Activated CD4-positive, alpha-beta T cell treated with anti-CD3 and anti-CD28 coated beads for 24 hours (primary cell): ENCODE results near the gene NAALADL2.

Source experiments
- DNase-seq, 2 donors: peaks; one replicate each; pipeline ENCODE4 v3.0.0-alpha.2; 2020; ENCODE audit warnings: low read depth in 2 of 2

NAALADL2 gene

DNA sequence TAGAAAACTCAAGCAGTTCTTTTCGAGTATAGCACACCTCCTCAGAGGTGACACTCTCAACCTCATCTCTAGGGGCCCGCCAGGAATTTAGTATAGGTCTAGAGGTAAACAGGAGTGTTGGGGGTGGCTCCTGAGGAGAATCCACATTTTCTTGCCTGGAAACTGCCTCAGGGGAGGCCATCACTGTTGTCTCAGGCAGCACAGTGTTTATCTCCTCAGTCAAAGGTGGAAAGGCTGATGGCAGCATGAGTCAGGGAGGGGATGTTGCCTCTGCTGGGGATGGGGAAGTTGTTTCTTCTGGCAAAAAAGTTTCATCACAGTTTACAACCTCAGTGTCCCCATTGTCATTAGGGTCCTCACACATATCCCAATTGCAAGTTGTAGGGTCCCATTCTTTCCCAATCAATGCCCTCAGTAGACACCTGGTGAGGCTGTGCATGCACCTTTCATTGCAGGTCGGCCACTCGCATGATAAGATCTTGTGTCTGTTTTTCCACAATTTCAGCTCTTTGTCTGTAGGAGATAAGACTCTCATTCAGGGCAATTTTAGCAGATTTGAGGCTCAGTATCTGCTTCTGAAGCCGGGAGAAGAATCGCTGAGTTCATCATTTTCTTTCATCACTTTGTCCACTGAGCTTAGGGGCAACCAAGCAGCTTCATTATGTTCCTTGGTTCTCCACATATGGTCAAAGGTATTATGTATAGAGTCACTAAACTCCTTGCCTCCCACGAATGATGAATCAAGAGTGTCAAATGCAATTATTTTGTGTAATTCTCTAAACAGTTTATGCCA, 25.8 kb downstream of the NAALADL2 start:
- DNase-seq = no peak

DNA sequence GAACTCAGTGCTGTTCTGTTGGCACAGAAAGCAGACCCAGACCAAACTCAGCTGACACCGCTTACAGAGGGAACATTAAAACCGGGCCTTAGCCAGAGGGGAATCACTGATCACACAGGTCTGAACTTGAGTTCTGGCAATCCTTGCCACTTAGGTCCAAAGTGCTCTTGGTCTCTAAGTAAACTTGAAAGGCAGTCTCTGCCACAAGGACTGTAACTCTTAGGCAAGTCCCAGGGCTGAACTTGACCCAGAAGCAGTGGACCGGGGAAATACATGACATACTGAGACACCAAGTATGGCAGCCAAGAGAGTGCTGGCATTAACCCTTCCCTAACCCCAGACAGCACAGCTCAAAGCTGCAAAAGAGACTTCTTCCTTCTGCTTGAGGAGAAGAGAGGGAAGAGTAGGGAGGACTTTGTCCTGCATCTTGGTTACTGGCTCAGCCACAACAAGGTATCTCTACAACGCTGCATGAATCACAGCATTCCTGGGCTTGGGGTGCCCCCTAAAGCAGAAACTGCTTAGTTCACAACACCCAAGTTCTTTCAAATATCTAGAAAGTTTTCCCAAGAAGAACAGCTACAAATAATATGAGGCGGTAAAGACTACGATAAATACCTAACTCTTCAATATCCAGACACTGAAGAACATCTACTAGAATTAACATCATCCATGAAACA, 32.5 kb downstream of the NAALADL2 start:
- no peak for DNase-seq

DNA sequence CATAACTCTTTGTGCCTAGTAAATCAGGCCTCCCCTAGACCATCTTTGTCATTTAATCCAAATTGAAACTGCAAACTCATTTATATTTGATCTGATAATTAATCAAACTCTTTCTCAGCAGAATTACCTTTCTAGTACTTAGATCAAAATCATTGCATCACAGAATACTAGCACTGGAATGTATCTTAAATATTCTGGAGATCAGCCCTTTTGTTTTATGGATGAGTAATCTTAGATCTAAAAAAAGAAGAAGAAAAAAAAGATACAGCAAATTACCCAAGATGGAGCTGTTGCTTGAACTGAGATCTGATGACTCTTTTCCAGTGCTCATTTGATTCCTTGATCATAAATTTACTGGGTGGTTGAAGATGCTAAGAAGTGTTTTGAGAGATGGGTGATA, 47.9 kb downstream of the NAALADL2 start:
- DNase-seq = no peak

DNA sequence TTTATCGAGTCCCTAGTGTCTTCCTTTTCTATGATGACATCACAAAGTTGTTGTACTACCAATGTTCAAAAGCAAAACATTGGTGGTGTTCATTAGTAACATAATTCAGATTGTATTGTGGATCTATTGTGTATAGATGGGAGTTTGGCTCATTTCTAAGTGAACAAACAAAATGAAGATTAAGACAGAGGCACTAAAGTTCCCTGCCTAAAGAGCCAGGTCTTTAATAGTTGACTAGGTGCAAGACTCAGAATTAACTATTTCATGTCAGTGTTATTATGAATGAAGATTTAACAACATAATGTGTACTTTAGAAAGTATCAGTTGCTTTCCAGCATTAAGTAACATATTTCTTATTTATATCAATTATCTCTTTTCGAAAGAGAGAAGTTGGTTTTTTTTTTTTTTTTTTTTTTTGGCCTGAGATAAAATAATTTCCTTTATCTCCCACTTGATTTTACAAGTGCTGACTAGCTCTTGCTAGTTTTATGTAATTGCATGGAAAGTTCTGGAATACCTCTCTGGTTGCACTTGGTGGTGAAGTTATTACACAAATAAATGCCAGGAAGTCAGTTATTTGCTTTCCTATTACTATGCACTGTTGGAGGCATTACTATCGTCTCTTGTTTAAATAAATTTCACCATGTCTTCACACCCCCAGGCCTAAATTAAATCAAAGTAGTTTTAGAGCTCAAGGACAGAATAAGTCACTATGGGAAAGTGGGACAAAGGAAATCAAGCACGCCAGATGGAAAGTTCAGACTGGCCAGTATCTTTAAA, 48.7 kb downstream of the NAALADL2 start:
- DNase-seq = no peak

DNA sequence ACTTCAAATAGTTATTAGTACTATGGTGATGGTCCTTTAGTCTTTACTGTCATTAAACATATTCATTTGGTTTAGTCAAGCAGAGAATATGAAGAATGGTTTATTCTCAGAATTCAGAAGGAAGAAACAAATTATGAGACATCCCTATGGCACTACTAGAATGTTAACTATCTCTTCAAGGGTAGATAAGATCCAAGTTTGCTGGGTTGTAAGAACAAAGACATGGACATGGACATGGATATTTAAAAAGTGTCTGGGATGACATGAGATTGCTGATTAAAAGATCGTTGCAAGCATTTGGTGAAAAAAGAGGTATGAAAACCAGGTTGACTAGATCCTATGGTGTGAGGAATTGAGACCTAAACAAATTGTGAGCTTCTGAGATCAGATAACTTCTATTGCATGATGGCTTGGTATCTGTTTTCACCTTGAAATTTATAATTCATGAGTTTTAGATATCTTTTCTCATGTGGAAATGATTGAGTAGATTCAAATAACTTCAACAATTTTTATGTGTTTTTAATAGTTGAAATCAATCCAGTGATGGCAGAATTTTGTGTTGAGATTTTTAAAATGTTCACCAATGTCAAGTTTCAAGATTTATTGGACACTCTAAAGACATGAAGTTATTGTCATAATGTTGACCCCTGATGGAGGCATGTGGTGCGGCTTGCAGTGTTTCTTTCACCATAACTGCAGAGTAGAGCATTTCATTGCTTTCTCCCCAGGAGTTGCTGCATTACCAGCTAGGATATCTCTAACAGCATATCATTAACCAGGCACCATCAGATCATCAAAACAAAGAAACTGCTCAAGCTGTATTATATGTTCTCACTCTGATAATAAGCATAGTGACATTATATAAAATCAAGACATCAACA, 72.6 kb downstream of the NAALADL2 start:
- no peak for DNase-seq

DNA sequence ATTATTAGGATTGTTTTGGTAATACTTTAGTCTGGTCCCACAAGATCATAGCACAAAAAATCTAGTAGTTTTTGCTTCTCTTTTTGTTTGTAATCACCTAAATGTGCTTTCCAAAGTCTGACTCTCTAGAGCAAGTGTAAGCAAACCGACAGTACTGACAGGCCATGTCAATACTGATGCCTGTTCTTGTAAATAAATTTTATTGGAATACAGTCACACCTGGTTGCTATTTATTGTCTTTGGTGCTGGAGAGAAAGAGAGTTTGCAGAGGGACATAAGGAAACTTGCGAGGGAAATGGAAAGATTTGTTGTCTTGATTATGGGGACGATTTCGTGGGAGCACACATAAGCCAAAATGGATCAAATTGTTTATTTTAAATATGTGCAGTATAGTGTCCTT, 77.5 kb downstream of the NAALADL2 start:
- no peak for DNase-seq

DNA sequence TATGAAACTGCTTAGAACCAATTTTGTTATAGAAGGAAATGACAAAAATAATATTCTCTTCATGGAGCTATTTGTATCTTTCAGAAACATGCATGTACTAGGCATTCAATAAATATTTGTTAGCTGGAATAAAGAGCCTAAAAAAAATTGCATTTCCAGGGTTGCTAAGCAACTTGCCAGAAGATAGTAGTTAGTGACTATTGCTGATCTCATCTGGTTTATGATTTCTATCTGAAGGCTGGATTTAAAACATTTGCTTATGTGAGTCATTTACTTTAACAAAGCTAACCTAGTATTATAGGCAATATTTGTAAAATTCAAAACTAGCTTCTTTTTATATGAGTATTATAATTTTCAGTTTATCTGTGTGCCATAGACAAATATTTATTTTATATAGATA, 78.3 kb downstream of the NAALADL2 start:
- DNase-seq = no peak

DNA sequence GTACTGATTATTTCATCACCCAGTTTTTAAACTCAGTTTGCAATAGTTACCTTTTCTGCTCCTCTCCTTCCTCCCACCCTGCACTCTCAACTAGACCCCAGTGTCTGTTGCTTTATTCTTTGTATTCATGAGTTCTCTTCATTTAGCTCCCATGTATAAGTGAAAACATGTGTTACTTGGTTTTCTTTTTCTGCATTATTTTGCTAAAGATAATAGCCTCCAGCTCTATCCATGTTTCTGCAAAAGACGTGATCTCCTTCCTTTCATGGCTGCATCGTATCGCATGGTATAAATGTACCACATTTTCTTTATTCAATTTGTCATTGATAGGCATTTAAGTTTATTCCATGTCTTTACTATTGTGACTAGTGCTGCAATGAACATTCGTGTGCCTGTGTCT, 79.0 kb downstream of the NAALADL2 start:
- DNase-seq = no peak

DNA sequence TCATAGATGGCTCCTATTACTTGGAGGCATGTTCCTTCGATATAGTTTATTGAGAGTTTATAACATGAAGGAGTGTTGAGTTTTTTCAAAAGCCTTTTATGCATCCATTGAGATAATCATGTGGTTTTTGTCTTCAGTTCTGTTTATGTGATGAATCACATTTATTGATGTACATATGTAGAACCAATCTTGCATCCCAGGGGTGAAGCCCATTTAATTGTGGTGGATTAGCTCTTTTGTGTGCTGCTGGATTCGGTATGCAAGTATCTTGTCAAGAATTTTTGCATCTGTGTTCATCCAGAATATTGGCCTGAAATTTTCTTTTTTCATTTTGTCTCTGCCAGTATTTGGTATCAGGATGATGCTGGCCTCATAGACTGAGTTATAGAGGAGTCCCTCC, 81.0 kb downstream of the NAALADL2 start:
- DNase-seq = no peak

DNA sequence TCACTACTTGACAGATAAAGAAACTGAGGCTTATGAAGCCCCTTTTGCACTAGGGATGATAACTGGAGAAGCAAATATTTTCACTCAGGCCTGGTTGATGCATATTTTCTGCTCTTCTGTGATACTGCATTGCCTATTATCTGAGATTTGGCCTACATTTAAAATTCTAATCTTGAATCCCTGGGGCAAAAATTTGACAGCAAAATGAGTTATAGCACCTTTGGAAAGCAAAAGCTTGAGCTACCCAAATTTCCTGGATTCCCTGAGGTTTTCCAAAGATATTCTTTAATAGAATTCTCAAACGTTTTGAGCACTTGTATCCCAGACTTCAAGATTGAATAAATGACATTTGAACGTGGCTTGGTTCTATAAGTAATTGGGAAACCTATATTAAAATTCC, 86.1 kb downstream of the NAALADL2 start:
- no peak for DNase-seq

DNA sequence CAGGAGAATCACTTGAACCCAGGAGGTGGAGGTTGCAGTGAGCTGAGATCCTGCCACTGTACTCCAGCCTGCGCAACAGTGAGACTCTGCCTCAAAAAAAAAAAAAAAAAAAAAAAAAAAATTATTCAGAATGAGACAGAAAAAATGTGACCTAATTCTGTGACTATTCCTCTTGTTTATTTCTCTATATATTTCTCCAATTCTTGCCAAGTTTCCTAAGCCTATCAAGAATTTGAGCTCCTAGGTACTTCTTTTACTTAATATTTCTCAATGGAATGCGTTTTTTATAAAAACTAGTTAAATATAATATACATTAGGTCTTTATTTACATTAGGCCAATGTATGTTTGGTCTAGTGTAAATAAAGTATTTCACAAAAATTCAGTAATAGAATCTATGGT, 86.8 kb downstream of the NAALADL2 start:
- DNase-seq = no peak

DNA sequence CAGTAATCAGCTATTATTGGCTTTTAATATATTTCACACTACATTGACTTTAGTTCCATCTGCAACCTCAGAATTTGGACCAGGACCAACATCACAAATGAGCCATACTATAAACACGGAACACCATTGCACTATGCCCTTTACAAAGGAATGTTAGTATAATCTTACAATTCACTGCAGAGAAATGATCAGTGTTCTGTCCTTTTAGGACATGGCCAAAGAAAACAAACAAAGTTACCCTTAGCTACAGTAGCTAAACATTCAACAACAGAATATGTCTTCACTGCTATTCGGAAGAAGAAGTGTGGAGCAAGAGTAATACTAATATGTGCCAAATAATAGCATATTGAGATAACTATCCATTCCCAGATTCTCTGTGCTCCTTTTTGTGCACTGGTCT, 90.4 kb downstream of the NAALADL2 start:
- no peak for DNase-seq

DNA sequence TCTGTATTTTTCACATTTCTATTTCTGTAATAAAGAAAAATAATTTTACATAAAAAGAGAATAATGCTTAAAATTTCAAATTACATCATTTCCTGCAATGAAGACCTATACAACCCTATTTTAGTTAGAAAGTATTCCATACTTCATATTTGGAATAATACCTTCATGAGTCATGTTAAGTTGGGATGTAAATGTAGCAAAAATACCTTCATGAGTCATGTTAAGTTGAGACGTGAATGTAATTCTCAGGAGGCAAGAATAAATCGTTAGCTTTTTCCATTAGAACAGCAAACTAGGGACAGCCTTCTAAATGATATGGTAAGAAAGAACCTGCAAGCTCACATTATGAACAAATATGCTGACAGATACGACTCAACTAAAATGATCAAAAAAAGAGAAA, 91.9 kb downstream of the NAALADL2 start:
- no peak for DNase-seq

DNA sequence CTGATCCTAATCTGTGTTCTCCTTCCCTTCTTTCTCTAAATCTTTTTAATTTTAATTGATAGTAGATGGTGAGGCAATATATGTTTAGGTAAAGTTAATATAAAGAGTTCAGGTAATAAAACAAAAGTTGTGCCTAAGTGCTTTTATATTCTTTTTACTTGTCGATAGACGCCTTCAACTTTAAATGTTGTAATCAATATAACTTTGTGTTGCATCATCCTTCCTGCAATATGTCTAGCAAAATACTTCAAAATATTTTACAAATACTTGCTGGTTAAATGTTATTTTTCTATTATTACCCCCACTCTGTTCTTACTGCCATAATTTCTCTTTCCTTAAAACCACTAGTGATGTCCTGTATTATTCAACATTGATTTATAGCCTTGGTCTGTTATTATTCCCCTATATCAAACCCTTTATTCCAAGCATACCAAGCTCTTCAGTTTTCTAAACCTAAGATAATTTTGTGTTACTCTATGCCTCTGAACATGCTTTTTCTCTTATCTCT, 92.4 kb downstream of the NAALADL2 start:
- DNase-seq = no peak

DNA sequence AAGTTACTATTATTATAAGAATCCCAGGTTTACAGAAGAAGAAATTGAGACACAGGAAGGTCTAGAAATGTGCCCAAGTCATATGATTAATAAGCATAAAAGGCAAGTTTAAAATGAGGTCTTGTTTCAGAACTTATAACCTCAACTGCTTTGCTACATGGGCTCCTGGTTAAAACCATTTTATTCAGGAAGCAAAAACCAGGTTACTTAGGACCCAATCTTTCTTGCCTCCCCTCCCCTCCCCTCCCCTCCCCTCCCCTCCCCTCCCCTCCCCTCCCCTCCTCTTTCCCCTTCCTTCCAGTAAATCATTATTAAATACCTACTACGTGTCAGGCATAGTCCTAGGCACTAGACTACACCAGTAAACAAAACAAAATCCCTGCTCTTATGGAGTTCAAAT, 93.9 kb downstream of the NAALADL2 start:
- DNase-seq = no peak

DNA sequence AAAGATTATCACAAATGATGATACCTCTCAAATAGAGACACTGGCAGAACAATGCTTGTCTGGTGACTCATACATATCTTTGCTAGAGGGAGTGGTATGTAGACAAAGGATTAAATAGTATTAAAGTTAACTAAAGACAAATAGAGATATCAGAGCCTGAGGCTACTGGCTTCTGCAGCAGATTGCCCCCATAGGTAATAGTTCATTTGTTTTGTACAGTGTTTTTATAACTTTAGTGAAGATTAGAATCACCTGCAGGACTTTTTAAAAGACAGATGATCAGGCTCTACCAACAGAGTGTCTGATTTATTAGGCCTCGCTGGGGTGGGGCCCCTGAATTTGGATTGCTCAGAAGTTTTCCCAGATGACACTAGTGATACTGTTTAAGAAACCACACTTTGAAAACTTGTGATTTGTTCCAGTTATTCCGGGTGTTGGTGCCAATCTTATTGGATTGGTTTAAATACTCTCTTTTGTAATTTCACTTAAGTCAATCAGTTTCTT, 96.4 kb downstream of the NAALADL2 start:
- DNase-seq = no peak

DNA sequence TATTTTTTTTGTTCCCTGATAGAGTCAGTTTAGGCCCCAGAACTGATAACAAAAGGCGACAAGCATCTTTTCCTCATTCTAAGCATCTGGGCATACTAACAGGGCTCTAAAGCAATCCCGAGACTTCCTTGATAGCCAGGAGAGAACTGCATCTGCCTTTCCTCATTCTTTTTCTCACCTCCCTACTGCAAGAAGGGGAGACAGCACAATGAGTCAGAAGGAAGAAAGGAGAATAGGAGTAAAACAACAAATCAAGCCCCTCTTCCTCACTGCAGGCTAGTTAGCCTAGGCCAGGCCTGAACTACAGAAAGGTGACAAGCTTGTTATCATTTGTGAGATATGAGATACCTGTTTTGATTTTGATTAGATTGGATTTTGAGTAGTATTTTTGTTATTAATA, 97.9 kb downstream of the NAALADL2 start:
- DNase-seq = no peak

DNA sequence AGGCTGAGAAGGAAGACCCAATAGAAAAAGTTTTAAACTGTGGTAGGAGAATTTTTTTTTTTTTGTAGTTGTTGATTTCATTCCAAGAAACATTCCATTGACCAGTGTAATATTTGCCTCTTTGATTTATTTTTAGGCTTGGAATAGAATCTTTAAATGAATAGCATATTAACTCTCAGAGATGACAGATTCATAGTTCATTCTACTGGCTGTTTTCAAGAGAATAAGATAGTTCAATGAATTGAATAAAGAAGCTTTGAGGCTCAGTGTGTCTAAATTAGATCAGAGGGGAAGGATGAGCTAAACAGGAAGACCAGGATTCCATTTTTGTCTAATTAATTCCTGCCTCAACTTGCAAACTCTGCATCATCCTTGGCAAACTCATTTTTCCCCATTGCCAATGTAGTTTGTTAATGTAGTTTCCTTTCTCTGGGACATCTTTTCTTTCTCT, 98.4 kb downstream of the NAALADL2 start:
- no peak for DNase-seq

DNA sequence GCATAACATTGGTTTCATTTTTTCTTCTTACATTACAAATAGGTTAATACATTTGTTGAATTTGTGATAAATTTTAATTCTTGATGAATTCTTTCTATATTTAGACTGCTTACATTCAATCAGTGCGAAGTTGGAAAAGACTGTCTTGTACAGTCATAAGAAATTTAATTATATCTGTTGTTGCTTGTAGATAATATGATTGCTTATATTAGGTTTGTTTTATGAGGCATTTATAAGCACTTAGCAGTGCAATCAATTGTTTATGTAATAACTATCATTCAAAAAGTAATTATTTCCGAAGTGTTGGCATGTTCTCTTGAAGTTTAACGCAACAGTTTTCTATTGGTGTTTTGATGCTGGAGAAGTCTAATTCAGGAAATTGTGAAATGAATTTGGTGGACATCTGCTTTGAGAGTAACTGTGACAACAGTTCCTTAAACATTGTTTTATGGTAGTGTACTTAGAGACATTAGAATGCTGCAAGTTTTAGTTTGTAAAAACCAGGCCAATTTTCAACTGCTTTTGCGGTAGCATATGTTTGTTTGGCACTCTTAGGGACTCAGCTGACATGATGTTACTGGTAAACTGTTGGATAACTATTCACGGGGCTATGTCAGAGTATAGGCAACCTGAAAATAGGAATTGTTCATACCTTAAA, 99.7 kb downstream of the NAALADL2 start:
- DNase-seq = no peak

DNA sequence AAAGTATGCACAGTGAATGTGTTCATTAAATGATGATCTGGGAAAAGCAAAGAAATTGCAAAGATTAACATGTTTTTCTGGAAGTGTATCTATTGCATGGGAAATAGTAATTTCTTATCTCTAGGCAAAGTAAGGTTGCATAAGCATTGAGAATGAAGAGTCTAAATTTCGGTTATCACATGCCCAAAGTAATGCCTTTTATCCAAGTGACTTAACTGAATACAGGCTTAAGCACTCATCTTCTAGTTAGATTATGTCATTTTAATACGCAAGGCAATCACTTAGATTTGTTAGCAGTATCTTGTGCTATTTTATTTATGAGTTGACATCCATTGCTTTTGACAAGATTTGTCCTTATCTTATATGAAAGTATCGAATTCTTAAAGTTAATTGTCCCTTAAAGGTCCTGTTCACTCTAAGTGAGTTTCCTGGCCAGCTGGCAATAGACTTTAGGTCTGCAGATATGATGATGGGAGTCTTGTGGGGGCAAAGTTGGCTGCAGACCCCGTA, 100.5 kb downstream of the NAALADL2 start:
- no peak for DNase-seq

DNA sequence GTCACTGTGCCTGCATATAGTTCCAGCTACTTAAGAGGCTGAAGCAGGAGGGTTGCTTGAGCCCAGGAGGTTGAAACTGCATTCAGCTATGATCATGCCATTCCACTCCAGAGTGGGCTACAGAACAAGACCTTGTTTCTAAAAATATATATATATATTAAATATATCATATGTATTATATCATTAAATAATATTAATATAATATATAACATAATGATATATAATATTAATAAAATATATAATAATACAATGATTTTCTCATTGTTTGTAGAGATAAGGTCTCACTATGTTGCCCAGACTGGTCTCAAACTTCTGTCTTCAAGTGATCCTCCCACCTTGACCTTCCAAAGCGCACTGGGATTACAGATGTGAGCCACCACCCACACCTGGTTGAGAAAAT, 101.8 kb downstream of the NAALADL2 start:
- DNase-seq = no peak
